ENCODE data around the gene KHDC3L.

Gene KHDC3L, protein sequence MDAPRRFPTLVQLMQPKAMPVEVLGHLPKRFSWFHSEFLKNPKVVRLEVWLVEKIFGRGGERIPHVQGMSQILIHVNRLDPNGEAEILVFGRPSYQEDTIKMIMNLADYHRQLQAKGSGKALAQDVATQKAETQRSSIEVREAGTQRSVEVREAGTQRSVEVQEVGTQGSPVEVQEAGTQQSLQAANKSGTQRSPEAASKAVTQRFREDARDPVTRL

DNA sequence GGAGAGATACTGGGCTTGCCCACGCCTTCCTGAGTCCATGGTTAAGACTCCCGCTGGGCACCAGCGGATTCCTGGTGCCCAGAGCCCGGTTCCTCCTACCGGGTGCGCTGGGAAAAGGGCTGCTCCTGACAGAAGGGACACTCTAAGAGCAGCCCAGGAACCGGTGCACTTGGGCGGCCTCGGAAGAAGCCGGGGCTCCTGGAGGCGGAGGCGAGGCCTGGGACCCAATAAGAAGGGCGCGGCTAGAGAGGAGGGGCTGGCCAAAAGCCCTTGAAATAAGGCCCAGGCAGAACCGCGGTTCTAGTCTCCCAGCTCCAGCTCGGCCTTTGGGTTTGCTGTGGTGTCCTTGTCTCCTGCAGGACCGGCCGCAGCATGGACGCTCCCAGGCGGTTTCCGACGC, at the start of gene KHDC3L:
KHDC3L (plus strand) TSS at position 301 of the 400 bp plus-strand sequence; CDS start at position 373, 72 bp downstream.
- no peak for DNase-seq (ENCODE audit: low spot score)

DNA sequence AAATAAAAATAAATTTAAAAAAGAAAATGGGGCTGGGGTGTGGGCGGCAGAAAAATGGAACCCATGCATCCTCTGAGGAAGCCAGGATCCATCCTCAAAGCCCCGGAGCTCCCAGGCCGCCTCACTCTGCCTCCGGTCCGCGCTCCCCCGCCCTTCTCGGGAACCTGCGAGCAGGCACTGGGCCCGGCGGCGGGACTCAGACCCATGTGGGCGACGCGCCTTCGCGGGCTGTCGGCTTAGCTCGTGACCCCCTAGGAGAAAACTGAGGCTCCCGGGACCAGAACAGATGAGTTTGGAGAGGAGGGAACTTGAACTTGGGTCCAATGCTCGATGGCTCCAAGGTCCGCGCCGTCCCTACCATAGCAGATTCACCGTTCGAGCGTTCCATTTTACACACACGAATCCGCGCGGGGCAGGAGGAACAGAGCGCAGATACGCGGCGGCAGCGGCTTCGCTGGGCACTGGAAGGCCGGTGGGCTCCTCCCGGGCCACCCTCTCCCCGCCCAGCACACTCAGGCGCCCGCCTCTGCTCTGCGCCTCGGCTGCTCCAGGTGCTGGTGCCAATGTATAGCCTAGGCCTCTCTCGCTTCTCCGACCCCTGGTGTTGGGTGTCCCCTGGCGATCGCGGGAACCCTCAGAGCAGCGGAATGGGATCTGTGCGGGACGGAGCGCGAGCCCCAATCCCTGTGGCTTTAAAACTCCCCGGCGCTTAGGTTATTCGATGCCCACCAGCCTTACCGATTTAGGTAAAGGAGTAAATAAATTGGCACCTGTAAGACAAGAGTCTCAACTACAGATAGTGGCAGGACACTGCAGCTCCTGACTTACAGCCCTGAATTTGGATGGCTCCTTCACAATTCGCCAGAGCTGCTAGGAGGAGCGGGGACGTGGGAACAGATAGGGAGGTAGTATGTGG, 47.6 kb upstream of the KHDC3L start:
- no peak for DNase-seq (ENCODE audit: low spot score)

DNA sequence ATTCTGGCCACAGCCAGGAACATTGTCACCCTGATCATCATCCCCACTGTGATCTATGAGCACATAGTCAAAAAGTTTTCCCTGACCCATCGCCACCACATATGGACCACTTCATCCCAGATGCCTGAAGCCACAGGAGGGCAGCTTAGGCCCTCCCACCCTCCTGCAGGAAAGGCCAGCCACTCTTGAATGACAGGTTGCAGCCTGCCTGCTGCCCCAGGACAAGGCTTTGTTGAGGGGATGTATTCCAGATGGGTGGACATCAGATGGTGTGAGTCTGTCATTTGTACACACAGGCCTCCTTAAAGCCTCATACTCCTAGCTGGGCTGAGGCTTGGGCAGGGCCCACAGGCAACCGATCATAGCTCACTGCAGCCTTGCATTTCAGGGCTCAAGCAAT, 39.1 kb upstream of the KHDC3L start:
- DNase-seq (ENCODE audit: low spot score): no peak

DNA sequence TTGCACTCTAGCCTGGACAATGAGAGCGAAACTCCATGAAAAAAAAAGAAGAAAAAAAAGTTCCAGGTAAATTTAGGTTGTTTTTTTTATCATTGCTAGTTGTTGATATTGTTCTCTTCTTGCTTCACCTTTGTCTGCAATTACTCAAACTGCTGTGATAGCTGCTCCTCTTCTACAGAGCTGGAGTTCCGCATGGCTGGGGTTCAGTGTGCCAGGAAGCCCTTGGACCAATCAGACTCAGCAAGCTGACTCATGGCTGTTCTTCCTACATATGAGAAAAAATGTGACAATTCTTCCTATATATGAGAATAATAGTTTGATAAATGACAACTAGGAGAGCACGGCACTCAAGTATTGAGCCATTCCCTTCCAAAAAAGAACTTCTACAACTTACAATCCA, 36.8 kb upstream of the KHDC3L start:
- no peak for DNase-seq (ENCODE audit: low spot score)

DNA sequence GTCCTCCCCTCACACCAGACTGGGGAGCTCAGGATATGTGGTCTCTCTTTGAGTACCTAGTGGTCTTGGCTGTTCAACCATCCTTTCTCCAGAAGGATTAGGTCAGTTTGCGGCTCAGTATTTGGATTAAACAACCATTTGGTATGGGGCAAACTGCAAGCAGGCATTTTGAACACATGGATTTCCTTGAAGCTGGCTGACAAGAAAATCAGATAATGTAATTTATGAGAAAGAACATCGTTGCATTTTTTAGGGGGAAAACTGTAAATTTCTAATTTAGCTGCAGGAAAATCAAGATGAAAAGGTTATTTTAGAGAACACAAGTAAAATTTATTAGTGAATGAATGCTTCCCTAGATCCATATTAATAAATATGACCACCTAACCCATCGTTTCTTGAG, 33.7 kb upstream of the KHDC3L start:
- DNase-seq (ENCODE audit: low spot score): no peak

DNA sequence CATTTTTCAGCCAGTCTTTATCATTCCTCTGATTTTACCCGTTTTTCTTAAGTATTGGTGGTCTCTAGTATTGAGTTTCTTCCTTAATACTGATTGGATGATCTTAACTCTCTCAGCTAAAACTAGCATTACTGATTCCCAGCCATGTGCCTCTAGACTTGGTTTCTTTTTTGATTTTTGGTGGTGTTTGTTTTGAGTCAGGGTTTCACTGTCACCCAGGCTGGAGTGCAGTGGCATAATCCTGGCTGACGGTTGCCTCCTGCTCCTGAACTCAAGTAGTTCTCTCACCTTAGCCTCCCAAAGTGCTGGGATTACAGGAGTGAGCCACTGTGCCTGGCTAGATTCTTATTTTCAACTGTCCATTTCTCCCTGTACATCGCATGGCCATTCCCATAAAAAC, 33.3 kb upstream of the KHDC3L start:
- no peak for DNase-seq (ENCODE audit: low spot score)

DNA sequence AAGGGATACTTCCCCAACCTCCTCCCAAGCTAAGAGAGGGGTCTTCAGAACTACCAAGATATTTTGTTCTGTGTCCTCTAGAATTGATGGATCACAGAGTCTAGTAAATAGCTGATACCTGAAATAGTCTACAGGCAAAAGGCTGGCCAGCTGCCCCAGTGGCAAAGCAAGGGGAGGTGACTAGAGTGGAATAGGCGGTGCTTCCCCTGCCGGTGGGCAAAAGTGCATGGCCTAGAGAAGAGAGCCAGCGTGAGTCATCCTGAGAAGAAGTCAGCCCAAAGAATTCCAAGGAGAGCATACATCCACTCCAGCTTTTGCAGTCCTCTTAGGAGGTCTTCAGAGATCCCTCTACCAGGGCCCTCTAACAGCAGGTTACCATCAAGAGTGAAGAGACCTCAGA, 23.1 kb upstream of the KHDC3L start:
- DNase-seq (ENCODE audit: low spot score): no peak

DNA sequence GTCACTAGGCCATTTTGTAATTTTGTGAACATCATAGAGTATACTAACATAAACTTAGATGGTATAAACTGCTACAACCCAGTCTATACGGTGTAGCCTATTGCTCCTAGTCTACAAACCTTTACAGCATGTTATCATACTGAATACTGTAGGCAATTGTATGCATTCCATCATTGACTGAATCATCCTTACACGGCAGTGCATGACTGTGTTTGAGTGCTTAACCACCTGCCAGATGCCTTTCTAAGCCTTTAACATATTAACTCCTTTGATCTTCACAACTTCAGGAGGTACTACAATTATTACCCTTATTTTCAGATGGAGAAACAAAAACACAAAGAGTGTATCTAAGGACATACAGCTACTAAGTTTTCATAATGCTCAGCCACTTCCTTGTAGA, 22.4 kb upstream of the KHDC3L start:
- DNase-seq (ENCODE audit: low spot score): no peak

DNA sequence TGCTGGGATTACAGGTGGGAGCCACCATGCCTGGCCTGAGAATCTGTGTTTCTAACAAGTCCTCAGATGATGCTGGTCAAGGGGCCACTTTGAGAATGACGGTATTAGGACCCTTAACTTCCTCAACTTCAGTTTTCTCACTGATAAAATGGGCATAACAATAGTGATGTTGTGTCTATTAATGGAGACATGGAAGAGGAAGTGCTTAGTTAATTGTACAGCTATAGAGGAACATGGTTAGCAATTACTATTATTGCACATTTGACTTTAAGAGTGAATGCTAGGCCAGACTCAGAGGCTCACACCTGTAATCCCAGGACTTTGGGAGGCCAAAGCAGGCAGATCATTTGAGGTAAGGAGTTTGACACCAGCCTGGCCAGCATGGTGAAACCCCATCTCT, 21.1 kb upstream of the KHDC3L start:
- no peak for DNase-seq (ENCODE audit: low spot score)

DNA sequence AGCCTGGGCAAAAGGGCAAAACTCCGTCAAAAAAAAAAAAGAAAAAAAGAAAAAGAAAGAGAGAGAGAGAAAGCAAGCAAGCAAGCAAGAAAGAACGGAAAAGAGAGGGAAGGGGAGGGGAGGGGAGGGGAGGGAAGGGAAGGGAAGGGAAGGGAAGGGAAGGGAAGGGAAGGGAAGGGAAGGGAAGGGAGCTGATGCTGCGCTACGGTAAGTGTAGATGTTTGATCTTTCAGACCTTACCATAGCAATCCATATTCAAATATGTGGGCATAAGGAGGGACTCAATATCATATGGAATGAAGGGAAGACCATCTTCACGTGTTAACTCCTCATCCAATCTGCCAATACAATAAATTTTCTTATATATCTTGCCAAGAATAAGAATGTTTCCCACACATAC, 20.3 kb upstream of the KHDC3L start:
- DNase-seq (ENCODE audit: low spot score): no peak

DNA sequence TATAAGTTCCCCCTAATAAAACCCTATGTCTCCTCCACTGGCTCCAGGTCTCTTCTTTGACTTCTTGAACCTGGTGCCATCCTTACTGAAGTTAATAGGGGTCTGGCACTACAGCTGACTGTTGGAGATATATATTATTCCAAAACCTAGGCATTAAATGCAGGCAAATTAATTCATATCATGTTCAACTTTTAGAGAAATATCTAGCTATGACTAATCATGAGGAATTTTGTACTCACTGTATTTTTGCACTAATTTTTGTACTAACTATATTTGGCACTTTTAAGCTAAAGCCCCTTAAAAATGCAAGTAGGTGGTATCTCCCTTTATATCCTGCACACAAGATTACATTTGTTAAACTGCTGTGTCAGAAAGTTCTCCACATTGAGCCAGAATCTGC, 19.3 kb upstream of the KHDC3L start:
- no peak for DNase-seq (ENCODE audit: low spot score)

DNA sequence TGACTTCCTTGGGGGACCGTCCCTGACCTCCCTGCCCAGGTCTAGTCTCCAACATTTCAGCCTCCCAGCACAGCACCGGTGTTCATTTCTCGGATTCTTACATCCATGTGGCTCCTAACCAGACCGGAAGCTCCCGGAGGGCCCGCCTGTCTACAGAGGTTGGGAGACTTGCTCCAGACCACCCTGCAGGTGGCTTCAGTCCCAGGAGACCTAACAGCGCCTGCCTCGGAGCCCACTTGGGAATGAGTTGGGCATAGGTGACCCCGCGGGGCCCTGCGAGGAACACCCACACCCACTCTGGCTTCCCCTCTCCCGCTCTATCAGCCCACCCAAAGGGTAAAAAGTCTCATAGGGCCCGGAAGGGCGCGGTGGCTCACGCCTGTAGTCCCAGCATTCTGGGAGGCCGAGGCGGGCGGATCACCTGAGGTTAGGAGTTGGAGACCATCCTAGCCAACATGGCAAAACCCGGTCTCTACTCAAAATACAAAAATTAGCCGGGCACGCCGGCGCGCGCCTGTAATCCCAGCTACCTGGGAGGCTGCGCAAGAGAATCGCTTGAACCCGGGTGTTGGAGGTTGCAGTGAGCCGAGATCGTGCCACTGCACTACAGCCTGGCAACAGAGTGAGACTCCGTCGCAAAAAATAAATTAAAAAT, 13.8 kb upstream of the KHDC3L start:
- no peak for DNase-seq (ENCODE audit: low spot score)

DNA sequence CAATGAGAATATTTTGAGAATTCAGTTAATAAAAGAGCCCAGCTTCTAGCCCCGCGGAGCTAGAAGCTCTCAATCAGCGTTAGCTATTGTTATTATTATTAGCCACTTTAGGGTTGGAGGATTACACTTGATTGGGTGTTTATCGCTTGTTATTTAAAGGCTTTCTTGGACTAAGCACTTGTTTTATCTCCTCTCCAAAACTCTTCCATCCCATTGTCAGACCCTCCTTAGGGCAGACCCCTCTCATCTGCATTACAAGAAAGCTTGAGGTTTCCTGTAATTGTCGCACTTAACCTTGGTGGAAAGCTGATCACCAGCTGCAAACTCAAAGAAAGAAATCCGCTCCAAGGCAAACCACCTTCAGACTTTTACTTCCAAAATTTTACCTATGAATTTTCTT, 13.1 kb upstream of the KHDC3L start:
- DNase-seq (ENCODE audit: low spot score): no peak

DNA sequence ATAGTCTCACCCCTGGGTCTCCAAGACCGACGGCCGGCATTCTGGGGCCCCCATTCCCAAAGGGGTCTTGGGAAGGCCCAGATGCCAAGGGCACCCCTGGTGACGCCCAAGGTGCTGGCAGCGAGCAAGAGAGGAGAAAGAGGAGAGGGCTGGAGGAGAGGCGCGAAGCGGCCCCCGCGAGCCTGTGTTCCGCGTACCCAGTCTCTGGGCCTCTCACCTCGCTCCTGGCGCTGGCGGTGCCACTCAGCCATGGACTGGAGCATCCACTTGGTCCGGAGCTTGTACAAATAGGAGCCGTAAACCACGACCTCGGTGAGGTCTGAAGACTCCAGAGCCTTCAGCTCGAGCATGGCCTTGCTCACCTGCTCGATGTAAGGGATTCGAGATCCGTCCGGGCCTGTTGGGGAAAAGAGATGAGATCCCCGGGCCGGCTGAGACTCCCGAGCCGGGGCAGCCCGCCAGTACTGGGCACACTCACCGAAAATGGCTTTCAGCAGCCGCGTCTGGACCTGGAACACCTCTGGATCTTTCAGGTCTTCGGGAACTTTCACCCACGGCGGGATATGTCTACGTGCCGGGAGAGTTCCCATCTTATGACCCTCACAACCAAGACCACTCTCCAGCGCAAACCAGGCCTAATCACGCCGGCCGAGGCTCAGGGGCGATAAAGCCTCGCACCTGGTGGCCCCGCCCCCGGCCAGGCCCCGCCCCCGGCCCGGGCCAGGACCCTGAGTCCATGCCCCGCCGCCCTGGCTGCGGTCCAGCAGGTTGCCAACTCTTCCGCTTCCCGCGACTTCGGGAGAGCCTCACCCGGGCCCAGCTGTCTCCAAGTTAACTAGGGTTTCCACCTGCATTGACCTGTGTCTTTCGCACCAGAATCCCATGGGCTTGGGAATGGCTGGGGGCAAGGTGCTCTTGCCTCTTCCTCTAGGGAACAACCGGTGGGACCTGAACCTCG, 8.5 kb upstream of the KHDC3L start, which contains the start of gene DPPA5:
DPPA5 (minus strand) TSS at position 641 of the 958 bp plus-strand sequence; CDS start at position 590, 51 bp downstream.
- no peak for DNase-seq (ENCODE audit: low spot score)

DNA sequence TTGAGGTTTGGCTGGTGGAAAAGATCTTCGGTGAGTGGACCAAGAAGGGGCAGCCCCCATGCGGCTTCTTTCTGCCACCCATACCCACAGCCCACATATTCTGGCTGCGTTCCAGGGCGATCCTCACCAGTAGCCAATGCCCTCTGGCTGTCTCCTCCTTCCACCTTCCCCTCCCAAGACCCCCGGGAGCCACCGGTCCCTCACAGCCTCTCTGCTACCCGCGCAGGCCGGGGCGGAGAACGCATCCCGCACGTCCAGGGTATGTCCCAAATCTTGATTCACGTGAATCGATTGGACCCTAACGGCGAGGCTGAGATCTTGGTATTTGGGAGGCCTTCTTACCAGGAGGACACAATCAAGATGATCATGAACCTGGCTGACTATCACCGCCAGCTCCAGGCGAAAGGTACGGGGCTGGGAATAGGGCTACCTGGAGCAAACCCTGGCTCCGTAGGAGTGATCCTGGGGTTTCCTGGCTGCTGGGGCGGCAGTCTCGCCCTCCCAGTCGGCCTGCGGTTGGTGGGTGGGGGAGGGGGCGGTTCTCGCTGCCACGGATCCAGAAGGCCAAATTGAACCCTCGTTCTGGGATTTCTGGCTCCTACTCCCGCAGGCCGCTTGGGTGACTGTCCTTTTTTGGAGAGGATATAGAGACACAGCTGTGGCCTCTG, 545 bp downstream of the KHDC3L start:
- DNase-seq (ENCODE audit: low spot score): no peak

DNA sequence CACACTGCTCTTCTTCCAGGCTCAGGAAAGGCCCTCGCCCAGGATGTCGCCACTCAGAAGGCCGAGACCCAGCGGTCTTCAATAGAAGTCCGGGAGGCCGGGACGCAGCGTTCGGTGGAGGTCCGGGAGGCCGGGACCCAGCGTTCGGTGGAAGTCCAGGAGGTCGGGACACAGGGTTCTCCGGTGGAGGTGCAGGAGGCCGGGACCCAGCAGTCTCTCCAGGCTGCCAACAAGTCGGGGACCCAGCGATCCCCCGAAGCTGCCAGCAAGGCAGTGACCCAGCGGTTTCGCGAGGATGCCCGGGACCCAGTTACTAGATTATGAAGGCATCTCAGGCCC, 1.0 kb downstream of the KHDC3L start:
- DNase-seq (ENCODE audit: low spot score): no peak

DNA sequence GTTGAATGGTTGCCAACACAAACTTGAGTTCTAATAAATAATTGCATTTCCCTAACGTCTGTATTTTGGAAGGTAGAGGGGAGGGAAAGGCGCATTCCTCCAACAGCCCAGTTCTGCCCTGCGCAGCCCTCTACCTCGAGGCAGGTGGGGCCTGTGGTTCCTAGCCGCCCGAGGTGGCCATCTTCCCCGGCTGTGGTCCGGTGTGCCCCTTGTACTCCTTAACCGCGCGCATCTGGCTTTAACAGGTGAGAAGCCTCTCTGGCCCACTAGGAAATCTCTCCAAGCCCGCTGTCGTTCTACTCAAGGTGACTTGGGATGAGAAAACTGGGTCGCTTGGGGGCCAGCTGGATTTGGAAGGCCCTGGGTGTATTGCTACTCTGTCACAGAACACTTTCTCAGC, 1.7 kb downstream of the KHDC3L start:
- DNase-seq (ENCODE audit: low spot score): no peak

DNA sequence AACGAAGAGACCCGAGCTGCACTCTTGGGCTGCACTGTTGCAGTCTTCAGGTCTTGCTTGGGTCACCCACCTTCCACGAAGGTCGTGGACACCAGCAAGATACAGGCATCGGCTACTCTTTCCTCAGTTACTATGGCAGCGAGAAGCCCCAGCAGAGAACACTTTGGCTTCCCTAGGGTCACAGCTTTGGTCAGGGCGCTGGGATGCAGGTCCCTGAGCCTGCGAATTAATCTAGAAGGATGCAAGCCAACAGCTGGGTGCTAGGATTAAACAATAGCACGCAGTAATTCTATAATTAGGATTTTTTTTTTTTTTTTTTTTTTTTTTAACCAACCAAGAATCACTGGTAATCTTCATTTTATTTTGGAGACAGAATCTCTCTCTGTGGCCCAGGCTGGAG, 2.1 kb downstream of the KHDC3L start:
- DNase-seq (ENCODE audit: low spot score): no peak

DNA sequence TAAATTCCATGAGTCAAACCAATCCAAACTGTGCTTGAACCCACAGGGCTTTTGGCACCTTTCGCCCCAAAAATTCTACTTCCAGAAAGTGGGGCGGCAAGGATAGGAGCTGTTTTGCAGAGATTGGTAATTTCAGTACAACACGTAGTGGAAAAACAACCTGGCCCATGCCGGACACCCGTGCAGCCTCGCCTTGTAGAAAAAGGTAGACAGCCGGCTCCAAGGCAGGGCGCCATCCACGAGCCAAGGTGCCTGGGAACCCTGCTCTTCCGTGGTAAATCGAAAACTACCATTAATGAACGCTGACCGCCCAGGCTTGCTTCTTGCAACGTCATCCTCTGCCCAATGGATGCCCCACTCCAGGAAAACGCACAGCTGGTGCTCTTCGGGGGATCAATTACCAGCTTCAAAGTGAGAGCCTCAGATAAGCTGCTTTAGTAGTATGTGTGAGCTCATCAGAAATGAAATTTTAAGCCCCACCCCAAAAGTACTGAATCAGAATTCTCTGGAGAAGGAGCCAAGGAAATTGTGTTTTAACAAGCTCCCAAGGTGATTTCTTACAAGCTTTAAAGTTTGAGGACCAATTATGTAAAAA, 5.4 kb downstream of the KHDC3L start:
- no peak for DNase-seq (ENCODE audit: low spot score)

DNA sequence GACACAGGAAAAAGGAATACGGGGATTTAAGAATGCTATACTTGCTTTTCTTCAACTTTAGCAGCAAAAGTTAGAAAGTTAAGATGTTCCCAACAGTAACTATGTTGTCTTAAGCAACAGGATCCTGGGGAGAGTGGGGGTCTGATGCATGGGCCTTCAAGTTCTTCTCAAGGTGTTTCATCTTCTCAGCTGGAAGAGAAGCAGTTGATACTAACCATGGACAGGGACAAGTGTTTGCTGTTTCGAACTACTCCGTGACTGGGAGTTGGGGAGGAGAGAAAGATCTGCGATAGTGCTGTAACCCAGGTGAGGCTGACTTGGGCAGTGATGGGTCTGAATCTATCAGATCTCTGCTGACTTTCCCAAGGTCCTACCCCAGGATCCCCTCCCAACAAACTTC, 6.2 kb downstream of the KHDC3L start:
- DNase-seq (ENCODE audit: low spot score): no peak

DNA sequence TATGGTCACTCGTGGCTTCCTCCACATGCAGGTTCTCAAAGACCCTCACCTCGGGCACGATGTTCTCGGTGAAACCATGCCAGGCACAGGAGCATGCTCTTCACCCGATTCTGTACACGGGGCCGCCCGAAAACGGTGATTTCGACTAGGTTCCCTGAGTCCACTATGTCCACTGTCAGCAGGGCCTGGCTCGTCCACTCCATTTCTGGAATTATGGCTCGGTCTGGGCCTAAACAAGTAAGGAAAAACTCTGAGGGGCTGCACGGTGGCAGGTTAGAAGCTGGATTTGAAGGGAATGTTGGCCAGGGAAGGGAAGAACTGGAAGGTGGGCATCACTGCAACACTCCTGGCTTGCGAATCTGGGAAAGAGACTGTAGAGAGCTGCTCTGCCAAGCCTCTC, 6.7 kb downstream of the KHDC3L start:
- DNase-seq (ENCODE audit: low spot score): no peak

Measured in LoVo (cell line).